Gastroesophageal sphincter (tissue), 3 donors: Measurements from ENCODE around the gene TEKT2.

Experiments
- POLR2A ChIP-seq, 2 donors: fragments of 450-650 bp; IDR thresholded peaks; one replicate each; pipeline ENCODE4 v1.6.1; 2017; ENCODE audit warnings: antibody characterized with exemption in 2 of 2, mild to moderate bottlenecking in 2 of 2, moderate library complexity in 1 of 2
- TF ChIP-seq, protein P1 (sequence below), 4 experiments: fragments of 200-600 bp in 2 of 4; fragments of 450-650 bp in 2 of 4; sonication (generic) in 1 of 4; IDR thresholded peaks; one replicate each; pipeline ENCODE4 v1.5.1; 2017 to 2019; ENCODE audit warnings: antibody characterized with exemption in 4 of 4, mild to moderate bottlenecking in 2 of 4, moderate library complexity in 2 of 4

DNA sequence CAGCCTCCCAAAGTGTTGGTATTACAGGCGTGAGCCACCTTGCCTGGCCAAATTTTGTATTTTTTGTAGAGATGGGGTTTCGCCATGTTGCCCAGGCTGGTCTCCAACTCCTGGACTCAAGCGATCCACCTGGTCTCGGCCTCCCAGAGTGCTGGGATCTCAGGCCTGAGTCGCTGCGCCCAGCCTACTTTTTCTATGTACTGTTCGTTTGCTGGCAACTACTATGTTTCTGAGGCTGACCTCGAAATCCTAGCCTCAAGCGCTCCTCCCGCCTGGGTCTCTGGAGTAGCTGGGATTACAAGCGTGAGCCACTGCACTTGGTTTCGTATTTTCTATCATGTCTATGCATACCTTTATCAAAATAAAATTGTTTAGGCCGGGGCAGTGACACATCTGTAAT, 675 bp upstream of the TEKT2 start:
- TF ChIP-seq POLR2A (IDR thresholded peaks at IDR 0.05) = no peak
- TF ChIP-seq, protein P1, sequence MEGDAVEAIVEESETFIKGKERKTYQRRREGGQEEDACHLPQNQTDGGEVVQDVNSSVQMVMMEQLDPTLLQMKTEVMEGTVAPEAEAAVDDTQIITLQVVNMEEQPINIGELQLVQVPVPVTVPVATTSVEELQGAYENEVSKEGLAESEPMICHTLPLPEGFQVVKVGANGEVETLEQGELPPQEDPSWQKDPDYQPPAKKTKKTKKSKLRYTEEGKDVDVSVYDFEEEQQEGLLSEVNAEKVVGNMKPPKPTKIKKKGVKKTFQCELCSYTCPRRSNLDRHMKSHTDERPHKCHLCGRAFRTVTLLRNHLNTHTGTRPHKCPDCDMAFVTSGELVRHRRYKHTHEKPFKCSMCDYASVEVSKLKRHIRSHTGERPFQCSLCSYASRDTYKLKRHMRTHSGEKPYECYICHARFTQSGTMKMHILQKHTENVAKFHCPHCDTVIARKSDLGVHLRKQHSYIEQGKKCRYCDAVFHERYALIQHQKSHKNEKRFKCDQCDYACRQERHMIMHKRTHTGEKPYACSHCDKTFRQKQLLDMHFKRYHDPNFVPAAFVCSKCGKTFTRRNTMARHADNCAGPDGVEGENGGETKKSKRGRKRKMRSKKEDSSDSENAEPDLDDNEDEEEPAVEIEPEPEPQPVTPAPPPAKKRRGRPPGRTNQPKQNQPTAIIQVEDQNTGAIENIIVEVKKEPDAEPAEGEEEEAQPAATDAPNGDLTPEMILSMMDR (IDR thresholded peaks at IDR 0.05) = no peak
